CD4-positive, alpha-beta T cell treated with Interleukin-15 for 1 hour (primary cell): ENCODE data around the gene LRRC3.
"Not testable (repeated sequence)": the region's sequence is repeated elsewhere in the genome, so short reads cannot be mapped to it uniquely, and the experiment has no call there.

Experiments used
- DNase-seq: peaks from one replicate; pipeline ENCODE4 v3.0.0-alpha.2; 2020

Gene LRRC3

DNA sequence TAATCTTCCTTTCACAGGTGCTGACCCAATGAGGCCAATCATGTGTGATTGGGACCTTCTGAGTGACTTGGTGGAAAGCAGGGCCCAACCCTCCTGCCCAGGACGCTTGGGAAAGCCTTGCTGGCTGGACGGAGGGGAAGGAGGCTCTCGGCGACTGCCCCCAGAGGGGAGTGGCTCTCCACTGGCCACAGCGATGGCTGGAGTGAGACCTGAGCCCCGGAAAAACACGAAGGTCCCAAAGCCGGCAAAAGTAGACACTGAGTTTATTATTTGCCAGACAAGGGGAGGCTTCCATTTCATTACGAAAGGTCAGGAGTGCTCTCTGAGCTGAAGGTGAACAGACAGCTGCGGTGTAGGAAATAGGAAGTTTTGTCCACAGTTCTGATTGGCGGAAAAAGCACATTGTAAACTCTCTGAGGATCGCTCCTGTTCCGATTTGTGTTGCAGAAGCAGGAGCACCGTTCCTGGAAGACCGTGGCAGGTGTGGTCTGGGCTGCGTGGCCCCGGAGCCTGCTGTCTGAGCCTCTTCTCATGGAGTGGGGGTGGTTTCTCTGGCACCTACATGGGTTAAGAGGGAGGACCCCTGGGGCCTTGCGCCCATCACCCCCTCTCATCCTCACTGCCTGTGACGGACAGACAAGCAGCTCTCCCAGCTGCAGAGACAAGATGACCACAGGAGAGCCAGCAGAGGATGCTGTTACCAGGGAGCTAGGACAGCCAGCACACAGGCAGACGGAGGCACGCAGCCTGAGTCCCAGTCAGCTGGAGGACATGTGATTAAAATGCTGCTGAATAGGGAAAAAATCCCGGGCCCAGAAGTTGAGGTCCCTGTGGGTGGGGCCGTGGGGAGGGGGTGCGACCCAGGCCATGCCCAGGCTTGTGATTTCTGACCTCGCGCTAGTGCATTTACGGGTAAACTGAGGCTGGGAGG, 43.2 kb downstream of the LRRC3 start:
- DNase-seq = no peak

DNA sequence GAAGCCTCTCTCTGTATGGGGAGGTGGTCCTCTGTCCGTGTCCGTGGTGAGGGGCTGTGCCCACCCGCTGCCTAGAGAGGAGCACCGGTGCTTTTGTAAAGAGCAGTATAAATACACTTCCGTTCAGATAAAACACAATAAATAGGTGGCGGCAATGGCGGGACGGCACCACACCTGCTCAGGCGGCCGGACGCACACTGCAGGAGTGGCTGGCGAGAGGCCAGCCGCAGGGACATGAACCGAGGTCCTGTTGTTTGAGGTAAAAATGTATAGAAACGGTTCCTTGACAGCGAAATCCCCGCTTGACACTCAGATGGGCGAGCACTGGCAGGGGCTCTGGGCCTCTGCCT, 43.9 kb downstream of the LRRC3 start:
- DNase-seq = no peak

DNA sequence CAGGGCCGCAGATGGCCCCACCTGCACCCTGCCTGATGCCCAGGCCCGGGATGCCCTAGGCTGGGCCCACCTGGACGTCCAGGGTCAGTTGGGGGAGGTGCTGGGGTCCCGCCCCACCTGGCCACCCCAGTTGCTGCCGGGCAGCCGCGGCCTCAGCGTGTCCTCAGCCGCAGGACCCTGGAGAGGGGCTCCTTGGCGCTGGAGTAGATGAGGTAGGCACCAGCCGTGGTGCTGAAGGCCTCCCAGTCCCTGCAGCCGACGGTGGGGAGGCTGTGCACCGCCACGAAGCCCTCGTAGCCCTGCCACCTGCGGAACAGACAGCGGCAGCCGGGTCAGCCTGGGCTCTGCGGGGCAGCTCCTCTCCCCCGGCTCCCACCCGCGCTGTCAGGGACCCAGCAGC, 44.3 kb downstream of the LRRC3 start:
- no peak for DNase-seq

DNA sequence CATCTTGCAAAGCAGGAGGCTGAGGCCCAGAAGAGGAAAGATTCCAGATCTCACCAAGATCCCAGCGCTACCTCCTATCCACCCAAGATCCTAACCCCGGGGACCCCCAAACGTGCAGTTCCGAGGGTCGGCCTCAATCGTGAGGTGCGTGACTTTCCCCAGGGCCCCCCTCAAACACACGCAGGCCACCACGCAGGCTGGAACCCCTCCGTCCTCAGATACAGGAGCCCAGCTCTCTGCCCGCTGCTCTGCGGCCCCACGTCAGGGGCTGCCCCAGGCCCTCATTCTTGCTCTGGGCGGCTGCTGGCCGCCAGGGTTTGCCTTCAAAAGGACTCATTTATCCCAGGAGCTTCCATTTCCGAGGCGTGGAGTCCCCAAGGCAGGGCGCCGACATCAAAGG, 44.8 kb downstream of the LRRC3 start:
- no peak for DNase-seq

DNA sequence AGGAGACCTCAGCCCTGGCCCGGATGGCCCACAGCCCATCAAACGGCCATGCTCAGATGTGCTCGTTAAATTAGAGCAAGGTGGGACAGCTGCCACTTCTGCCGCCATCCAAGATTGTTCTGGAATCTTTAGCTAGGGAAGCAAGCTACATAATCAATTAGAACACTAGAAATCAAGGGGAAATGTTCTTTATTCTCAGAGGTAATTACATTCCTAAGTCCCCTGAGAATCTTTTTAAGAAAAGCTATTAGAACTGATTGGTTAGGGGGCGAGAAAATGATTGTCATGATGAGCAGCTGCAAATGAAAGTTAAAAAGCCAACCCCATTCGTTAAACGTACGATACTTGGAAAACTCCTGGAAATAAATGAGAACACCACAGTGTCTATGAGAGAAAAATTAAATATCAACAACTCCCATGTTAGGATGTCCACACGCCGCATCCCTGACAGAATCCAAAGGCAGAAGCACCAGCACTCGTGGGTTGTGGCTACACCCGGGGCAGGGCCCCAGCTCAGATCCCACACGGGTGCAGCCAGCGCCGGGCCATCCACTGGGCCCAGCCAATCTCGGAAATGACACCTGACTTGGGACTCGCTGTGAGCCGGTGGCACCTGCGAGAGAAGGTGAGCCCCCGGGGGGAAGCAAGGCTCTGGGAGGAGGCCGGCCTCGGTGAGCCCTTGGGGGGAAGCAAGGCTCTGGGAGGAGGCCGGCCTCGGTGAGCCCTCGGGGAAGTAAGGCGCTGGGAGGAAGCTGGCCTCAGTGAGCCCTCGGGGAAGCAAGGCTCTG, 47.1 kb downstream of the LRRC3 start:
- no peak for DNase-seq

DNA sequence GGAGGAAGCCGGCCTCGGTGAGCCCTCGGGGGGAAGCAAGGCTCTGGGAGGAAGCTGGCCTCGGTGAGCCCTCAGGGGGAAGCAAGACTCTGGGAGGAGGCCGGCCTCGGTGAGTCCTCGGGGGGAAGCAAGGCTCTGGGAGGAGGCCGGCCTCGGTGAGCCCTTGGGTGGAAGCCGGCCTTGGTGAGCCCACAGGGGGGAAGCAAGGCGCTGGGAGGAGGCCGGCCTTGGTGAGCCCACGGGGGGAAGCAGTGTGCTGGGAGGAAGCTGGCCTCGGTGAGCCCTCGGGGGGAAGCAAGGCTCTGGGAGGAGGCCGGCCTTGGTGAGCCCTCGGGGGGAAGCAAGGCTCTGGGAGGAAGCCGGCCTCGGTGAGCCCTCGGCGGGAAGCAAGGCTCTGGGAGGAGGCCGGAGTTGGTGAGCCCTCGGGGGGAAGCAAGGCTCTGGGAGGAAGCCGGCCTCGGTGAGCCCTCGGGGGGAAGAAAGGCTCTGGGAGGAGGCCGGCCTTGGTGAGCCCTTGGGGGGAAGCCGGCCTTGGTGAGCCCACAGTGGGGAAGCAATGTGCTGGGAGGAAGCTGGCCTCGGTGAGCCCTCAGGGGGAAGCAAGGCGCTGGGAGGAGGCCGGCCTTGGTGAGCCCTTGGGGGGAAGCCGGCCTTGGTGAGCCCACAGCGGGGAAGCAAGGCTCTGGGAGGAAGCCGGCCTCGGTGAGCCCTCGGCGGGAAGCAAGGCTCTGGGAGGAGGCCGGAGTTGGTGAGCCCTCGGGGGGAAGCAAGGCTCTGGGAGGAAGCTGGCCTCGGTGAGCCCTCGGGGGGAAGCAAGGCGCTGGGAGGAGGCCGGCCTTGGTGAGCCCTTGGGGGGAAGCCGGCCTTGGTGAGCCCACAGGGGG, 47.9 kb downstream of the LRRC3 start:
- not testable (repeated sequence) for DNase-seq

DNA sequence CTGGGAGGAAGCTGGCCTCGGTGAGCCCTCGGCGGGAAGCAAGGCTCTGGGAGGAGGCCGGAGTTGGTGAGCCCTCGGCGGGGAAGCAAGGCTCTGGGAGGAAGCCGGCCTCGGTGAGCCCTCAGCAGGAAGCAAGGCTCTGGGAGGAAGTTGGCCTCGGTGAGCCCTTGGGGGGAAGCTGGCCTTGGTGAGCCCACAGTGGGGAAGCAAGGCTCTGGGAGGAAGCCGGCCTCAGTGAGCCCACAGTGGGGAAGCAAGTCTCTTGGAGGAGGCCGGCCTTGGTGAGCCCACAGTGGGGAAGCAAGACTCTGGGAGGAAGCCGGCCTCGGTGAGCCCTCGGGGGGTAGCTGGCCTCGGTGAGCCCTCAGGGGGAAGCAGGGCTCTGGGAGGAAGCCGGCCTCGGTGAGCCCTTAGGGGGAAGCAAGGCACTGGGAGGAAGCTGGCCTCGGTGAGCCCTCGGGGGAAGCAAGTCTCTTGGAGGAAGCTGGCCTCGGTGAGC, 48.6 kb downstream of the LRRC3 start:
- no peak for DNase-seq

DNA sequence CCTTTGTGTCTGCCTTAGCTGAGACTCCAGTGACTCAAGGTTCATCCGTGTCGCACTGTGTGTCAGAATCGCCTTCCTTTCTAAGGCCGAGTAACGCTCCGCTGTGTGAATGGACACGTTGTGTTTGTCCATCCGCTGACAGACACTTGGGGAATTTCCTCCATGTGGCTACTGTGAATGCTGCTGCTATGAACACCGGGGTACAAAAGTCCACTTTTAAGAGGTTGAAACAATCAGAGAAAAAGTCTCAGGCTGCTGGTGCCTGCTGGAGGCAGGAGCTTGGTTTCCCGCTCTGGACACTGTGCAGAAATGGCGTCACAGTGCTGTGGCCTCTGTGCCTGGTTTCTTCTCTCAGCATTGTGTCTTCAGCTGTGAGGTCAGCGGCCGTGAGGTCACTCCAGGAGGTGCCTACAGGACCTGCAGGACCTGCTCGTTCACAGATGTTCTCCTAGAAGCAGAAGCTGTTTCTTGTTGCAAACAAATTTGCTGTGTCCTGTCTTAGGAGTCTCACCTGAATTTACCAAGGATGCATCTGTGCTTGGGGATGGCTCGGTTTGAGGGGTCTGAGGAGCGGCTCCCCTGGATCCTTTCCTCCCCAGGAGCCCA, 50.5 kb downstream of the LRRC3 start:
- DNase-seq = no peak

DNA sequence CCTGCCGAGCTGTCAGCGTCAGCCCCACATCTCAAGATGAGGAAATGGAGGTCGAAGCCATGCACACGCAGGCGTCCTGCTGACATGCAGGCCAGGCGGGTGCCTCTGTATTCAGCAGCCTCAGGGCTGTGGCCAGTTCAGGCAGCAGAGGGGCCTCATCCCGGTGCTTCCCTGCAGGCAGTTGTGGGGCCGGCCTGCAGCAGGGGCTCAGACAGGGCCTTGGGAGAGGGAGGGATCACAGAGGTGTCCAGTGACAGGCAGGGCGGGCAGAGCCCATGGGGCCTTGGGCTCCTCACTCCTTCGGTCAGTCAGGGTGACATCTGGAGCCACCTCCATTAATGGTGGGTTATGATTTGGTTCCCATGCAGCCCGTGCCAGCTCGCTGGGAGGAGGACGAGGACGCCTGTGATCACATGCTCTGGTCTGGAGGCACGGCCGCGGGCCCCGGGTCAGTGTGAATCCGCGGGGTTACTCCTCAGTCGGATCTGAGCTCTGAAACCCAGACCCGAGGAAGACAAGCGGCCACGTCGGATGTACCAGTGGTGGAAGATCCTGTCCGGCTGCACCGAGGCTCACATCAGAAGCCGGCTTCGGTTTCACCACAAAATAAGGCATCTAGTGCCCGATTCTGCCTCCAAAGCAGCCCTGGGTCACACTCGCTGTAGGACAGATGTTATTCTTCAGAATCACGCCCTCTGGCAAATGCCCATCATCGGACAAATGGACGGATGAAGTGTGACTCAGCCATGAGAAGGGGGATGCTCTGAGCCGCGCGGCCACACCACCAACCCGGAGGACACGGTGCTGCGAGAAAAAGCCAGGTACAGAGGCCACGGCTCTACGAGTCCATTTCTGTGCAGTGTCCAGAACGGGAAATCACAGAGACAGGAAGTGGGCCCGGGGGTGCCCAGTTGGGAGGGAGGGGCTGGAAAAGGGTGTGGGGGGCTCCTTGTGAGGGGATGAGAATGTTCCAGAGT, 51.3 kb downstream of the LRRC3 start:
- DNase-seq = no peak

DNA sequence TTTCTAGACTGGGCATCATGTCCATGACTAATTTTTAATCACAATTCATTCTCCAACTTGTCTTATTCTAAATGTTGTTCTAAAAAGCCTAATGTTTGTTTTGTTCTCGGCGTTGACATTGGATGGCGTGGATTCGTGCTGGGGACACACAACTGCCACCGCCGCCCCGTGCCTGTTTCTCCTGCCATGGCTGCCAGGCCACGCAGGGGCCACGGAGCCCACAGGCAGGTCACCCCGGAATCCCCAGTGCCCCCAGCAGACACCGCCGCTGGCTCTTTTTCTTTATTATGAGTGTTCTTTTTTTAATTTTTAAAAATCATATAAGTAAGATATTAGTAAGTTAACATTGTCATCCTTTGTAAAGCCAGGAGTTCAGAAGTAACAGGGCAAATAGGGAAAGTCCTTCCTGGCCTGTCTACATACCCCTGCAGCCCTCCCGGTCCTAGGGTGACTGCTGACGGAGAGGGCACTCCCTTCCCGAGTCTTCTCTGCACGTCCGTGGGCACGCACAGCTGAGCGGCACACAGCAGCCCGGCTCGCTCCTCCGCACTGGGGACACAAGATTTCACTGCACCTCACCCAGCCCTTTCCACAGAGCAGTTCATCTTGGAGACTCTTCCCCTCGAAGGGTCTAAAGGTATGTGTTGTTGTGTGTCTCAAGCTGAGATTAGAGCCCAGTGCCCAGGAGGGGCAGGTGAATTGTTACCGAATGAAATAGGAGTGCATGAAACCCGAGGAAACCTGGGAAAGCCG, 52.5 kb downstream of the LRRC3 start:
- DNase-seq = no peak

DNA sequence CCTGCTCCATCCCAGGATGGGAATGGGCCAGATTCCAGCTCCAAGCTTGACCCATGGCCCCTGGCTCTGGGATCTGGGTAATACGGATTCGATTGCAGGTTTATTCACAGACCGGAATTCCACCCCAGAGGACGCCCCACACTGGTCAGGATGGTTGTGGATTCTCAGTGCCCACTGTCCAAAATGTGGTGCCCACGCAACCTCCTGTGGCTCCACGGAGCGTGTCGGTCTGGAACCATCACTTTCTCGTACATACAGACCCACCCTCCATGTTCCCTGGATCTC, 53.1 kb downstream of the LRRC3 start:
- no peak for DNase-seq

DNA sequence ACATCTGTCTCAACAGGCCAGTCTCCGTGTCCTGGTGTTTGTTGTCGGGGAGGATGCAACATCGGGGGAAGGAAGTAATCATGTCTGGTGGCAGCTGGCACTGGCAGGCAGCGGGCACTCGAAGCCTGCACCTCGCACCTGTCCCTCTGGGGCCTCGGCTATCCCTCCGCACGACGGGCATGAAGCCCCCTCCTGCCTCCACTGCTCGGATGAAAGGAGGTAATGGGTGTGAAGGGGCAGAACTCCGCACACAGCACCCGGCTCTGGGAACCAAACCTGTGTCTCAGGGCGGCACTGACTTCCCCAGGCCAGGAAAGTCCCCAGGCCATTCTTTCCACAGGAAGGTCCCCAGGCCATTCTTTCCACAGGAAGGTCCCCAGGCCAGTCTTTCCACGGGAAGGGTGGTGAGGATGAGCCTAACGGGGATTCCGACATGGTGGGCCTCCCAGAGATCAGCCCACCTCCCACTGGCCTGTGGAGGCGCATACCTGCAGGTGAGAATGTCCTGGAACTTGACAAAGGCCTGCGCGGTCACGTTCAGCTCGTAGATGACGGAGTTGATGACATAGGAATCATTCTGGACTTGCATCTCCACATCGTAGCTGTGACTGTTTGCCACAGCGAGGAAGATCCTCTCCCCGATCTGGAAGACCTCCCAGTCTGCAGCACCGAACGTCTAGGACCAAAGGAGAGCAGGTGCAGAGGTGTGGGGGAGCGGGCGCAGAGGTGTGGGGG, 53.6 kb downstream of the LRRC3 start:
- DNase-seq = no peak

DNA sequence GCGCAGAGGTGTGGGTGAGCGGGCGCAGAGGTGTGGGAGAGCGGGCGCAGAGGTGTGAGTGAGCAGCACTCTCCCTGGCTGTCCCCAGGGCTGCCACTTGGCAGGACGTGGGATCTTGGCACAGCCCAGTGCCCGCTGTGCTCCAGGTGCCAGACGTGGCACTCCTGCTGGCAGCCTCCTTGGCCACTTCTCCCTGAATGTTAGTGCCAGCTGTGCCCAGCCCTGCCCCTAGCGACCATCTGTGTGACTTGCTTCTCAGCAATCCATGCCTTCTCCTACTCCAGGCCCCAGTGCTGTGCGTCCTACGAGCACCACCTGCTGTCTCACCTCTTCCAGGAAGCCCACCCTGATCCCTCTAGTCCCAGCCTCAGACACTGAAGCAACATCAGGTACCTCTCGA, 54.2 kb downstream of the LRRC3 start:
- no peak for DNase-seq

DNA sequence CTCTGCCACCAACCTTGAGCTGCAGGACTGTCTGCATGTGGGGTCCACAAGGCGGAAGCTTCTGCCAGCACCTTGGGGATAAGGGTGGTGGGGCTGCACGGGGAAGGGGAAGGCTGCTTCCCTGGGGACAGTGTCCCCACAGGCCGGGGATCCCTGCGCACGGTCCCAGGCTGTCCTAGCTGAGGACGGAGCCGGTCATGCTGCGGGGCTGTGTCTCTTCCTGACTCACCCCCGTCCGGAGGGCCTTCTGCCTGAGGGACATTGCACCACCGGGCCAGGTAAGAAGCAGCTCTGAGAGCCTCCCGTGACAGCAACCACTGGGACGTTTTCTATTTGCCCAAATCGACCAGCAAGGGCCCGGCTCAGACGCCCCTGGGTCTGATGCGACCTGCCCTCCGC, 54.8 kb downstream of the LRRC3 start:
- DNase-seq = no peak

DNA sequence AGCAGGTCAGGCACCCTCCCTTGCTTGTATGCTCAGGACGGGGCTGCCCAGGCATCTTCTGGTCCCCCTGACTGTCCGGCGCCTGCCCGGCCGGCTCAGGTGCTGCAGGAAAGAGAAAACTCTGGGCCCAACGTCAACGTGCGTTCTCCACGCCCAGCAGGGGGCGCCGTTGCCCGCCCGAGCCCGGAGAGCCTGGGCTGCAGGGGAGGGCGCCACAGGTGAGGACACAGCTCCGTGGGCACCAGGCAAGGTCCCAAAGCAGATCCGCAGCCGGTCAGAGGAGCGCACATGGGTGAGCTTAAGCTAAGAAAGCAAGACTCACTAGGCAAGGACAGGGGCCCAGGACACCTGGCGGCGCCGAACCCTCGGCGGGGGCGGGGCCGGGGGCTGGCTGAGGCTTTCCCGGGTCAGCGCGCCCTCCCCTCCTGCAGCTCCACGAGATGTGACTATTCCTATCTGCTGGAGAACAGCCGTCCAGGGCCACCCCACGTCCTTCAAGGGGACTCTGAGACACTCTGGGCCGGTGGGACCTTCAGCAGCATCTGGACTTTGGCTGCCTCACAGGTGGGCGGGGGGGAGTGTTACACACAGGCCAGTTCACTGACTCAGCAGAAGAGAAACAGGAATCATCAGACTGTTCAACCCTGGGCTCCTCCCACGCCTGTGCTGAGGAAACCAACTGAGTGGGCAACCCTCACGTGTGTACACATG, 55.4 kb downstream of the LRRC3 start:
- DNase-seq = peak; percentile 74

DNA sequence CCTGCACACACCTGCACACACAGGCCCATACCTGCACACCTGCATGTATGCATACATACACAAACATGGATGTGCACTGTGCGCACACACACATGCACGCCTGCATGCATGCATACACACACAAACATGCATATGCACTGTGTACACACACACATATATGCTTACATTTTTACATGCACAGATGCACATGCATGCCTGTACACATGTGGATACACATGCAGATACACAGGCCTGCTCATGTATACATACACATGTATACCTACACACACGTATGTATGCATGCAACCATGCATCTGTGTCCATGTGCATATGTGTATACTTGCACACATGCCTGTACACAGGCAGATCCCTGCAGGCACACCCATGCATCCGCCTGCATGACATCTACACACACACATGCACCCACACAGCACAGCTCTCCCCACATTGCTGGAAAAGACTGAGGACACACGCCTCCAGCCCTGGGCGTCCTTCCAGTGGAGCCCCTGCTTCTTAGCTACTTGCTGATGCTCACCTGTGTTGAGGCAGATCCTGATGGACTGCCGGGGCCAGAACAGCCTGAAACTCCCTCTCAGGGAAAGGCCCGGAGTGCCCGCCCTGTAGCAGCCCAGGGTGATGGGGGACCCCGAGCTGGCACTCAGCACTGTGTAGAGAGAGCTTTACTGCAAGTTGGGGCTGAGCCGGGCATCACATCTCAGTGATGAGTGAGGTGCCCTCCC, 56.1 kb downstream of the LRRC3 start:
- DNase-seq = no peak
